Astrocyte of the cerebellum (primary cell): ENCODE data around the gene IGF1R.

Source experiments
- DNase-seq: peaks from one replicate; pipeline ENCODE4 v3.0.0-alpha.2; 2011; ENCODE audit warnings: low read depth
- H3K4me3 ChIP-seq: 2 replicates; pipeline ENCODE4 v1.5.1; 2011; ENCODE audit warnings: mild to moderate bottlenecking, low read depth, low read length, moderate library complexity
- CTCF ChIP-seq: IDR thresholded peaks from 2 replicates; pipeline ENCODE4 v1.5.1; 2012; ENCODE audit warnings: low read length, low read depth, moderate library complexity, mild to moderate bottlenecking; ENCODE audit errors: missing control alignments
- in situ Hi-C: cut with HindIII; loops from 2 replicates; pipeline ENCODE4 v1.10.0; 2017; ENCODE audit warnings: low sequenced_read_pairs

The IGF1R gene

DNA sequence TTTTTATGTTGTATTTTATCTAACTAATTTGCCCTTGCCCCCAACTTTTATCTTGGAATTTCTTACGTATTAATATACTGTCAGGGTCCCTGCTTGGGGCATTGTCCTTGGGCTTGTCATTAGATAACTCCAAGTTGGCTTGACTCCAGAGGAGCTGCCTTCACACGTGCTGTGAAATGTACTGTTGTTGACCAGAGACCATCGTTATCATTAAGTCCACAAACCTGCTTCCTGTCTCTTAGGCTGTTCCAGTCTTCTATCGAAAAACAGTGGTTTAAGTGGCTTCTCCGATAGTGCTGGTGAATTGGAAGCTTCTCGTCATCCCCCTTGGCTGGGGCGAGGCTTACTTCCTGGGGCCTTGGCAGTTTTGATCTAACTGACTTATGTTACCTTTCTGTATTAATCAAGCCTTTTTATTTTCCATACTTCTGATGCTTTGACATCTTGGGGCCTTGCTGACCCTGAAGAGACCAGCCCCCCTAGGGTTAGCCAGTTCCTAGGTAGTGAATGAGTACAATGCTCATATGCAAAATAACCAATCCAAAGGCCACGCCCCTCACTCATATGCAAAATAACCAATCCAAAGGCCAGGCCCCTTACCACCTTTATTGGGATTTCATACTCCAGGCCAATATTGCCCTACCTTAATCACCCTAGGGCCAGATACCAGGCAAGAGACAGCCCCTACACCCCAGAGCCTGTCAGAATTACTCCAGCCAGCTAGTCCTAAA lies 164.5 kb downstream of the IGF1R start:
- TF ChIP-seq CTCF = no peak
- in situ Hi-C loops = no loop called here
- no peak for DNase-seq
- no peak overlapping the region for H3K4me3 ChIP-seq

GRCh38 chr15:98813951-98814350 lies 165.6 kb downstream of the IGF1R start:
- no peak overlapping the region for H3K4me3 ChIP-seq
- TF ChIP-seq CTCF = no peak
- no peak for DNase-seq
- in situ Hi-C loops = no loop called here

- H3K4me3 ChIP-seq = no peak overlapping the region
- in situ Hi-C loops = no loop called here
- no peak for TF ChIP-seq CTCF
- no peak for DNase-seq
Observed at GRCh38 chr15:98815207-98815606, 166.9 kb downstream of the IGF1R start.

- no peak overlapping the region for H3K4me3 ChIP-seq
- DNase-seq = no peak
- no peak for TF ChIP-seq CTCF
- in situ Hi-C loops = no loop called here
Observed at GRCh38 chr15:98817745-98818144, 169.4 kb downstream of the IGF1R start.

- DNase-seq = peak; percentile 62
- in situ Hi-C loops = no loop called here
- no peak for TF ChIP-seq CTCF
- no peak overlapping the region for H3K4me3 ChIP-seq
Observed at GRCh38 chr15:98823012-98823458, 174.7 kb downstream of the IGF1R start.

GRCh38 chr15:98823616-98824015 lies 175.3 kb downstream of the IGF1R start:
- no peak for TF ChIP-seq CTCF
- no peak overlapping the region for H3K4me3 ChIP-seq
- in situ Hi-C loops = no loop called here
- DNase-seq = no peak
